Ecto neural progenitor cell (in vitro differentiated cells): ENCODE data around the gene FBLN2.
"Not testable (repeated sequence)": the region's sequence is repeated elsewhere in the genome, so short reads cannot be mapped to it uniquely, and the experiment has no call there.

Experiments
- DNase-seq: peaks from one replicate; pipeline ENCODE4 v3.0.0-alpha.2; 2018; ENCODE audit warnings: low spot score

Gene FBLN2

GRCh38 chr3:13513913-13514517 lies 34.9 kb upstream of the FBLN2 start:
- DNase-seq: no peak

GRCh38 chr3:13514639-13515435 lies 34.1 kb upstream of the FBLN2 start:
- no peak for DNase-seq

- DNase-seq: no peak
Observed at GRCh38 chr3:13515786-13516759, 32.9 kb upstream of the FBLN2 start.

DNA sequence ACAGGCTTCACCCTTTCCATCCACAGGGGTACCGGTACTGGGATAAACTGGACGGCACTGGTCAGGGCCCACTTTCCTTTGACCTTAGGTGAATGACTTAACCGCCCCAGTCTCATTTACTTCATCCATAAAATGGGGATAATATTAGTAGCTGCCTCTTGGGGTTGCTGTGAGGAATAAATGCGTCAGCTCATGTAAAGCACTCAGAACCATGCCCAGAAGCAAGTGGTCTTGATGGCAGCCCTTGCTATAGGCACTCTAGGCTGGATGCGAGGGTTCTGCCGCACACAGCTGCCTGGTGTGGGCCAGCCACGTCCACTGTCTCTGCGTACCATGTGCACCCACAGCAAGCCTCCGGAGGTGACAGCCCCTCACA lies 32.2 kb upstream of the FBLN2 start:
- no peak for DNase-seq

GRCh38 chr3:13517253-13517977 lies 31.5 kb upstream of the FBLN2 start:
- no peak for DNase-seq

- no peak for DNase-seq
Observed at GRCh38 chr3:13518516-13518953, 30.4 kb upstream of the FBLN2 start.

DNA sequence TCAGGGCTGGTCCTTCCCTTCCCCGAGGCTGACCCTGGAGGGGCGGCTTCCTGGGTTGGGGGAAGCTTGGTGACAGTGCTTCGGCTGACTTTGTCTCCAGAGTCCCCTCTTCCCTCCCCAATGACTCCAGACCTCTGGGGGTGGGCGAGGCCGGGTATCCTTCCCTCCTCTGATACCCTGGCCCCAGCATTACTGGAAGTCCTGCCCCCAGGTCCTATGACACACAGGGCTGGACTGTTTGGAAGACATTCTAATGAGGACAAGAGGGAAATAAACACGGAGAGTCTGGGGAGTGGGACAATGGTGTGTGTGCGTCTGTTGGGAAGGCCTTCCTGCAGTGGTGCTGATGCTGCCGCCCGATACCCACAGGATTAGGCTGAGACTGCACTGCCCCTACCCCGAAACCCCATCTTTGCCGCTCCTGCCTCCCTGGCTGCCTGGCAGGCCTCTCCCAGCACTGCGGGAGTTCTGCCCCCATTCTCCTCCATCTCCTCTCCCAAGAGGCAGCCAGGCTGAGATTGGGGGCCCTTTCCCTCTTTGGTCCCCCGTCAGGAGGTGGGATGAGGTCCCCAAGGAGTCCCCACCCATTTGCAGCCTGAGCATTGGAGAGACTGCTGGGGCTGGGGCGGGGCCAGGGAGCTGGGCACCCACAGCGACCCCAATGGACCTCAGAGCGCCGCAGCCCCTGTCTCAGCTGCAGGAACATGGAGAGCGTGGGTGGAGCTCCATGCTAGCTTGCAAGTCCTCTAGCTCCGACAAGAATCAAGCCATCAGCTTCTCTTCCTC lies 29.7 kb upstream of the FBLN2 start:
- no peak for DNase-seq

DNA sequence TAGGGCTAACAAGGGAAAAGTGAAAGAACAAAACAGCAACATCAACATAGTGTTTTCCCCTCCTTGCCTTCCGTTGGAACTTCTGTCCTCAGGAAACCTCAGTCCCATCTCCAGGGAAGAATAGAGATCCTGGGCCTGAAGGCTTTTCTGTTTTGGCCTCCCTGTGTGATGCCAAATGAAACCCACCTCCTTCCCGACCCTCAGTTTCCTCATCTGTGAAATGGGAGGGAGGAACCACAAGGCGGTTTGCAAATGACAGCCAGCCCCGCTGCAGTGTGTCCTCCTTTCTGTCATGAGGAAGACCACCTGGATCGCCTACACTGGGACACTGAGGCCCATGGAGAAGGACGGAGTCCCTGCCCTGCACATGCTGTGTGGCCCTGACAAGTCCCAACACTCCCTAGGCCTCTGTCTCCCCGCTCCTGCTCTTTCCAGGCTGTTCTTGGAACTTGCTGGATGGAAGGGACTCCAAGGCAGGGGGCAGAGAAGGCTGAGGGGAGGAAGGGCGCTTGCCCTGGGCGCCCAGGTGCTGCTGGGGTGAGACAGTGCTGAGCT lies 28.5 kb upstream of the FBLN2 start:
- DNase-seq: no peak

- DNase-seq: no peak
Observed at GRCh38 chr3:13521309-13521708, 27.6 kb upstream of the FBLN2 start.

DNA sequence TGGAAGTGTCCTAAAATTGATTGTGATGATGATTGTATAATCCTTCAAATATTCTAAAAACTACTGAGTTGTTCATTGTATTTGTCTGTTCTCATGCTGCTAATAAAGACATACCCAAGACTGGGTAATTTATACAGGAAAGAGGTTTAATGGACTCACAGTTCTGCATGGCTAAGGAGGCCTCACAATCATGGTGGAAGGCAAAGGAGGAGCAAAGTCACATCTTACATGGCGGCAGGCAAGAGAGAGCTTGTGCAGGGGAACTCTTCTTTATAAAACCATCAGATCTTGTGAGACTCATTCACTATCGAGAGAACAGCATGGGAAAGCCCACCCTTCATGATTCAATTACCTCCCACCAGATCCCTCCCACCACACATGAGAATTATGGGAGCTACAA lies 27.2 kb upstream of the FBLN2 start:
- DNase-seq: not testable (repeated sequence)

- DNase-seq: no peak
Observed at GRCh38 chr3:13522236-13522635, 26.7 kb upstream of the FBLN2 start.

- DNase-seq: no peak
Observed at GRCh38 chr3:13524979-13525669, 23.8 kb upstream of the FBLN2 start.

GRCh38 chr3:13525827-13526625 lies 22.9 kb upstream of the FBLN2 start:
- DNase-seq: no peak

GRCh38 chr3:13526626-13526949 lies 22.3 kb upstream of the FBLN2 start:
- DNase-seq: no peak

DNA sequence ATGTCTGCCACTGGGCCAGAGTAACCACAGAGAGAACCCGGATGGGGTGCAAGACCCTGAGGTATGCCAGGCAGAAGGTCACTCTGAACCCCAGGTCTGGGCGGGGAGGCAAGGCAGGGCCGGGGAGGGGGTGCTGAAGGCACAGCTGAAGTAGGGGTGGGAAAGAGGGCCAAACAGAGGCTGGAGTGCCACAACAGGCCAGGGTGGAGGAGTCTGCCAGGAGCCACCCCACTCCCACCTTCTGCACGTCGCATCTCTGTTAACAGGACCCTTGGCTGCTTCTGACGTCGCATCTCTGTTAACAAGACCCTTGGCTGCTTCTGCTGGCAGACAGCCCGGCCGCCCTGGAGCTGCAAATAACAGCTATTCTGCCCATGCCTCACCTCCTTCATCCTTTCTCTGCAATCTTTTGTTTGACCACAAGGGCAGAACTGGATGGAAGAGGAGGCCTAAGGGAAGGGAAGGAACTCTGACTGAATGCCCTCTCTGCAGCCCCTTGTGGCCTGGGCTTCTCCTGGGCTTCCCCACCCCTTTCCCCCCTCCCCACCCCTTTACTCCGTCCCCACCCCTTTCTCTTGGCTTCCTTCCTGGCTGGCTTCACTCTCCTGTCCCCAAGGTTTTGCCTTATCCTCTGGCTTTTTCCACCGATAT lies 20.6 kb upstream of the FBLN2 start:
- no peak for DNase-seq

DNA sequence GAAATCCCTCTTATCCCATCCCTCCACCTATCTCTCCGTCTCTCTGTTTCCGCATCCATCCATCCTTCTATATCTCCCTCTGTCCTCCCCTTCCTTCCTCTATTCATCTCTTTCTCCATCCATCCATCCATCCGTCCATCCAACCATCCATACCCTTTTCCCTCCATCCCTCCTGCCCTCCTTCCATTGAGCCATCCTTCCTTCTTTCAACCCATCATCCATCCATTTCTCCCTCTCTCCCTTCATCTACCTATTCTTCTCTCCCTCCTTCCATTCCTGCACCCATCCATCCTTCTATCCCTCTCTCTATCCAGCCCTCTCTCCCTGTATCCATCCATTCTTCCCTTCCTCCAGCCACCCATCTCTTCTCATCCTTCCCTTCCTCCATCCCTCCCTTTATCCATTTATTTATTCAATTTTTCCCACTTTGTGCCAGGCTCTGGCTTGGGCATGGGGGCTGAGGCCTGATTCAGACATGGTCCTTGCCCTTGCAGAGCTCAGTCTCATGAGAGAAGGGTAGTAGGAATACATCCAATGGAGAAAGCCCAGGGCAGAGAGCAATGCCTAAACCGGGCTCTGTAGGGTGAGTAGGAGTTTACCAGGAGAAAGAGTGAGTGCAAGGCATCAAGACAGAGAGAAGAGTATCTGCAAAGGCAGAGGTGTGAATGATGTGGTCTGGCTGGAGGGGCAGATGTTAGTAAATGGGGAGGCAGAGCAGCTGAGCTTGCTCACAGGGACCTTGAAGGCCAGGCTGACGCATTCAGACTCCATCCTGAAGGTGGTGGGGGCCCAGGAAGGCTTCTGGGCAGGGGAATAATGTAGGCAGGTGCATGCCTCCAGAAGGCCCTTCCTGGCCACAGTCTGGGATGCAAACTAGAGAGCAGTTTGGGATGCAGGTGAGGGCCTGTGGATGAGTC lies 19.5 kb upstream of the FBLN2 start:
- no peak for DNase-seq

GRCh38 chr3:13530241-13531009 lies 18.5 kb upstream of the FBLN2 start:
- no peak for DNase-seq
